ENCODE measurements around the gene PER1. TPM values are rescaled to one million over a fixed set of nuclear protein-coding genes. Genes with fewer than 3 reads are reported as not detected.

The PER1 gene
- total and polyA plus RNA-seq, 2 donors from 2014 or later: 25.2 to 161 TPM

DNA sequence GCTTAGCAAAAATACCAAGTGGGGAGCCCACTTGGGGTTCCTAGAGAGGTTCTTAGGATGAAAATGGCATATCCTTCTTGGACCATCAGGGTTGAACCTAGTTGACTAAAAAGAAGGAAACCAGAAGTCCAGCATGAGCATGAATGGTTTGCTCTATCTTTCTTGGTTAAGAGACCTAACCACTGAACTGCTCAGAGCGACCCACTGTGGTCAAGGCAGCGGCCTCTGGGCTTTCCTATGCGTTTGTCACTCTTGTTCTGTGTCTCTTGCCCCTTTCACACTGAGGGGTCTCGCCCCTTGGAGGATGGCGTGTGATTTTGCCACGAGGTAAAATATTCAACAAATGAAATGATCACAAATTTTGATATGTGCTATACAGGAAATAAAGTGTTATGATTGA, 38.3 kb upstream of the PER1 start:
- TF ChIP-seq, protein P1, sequence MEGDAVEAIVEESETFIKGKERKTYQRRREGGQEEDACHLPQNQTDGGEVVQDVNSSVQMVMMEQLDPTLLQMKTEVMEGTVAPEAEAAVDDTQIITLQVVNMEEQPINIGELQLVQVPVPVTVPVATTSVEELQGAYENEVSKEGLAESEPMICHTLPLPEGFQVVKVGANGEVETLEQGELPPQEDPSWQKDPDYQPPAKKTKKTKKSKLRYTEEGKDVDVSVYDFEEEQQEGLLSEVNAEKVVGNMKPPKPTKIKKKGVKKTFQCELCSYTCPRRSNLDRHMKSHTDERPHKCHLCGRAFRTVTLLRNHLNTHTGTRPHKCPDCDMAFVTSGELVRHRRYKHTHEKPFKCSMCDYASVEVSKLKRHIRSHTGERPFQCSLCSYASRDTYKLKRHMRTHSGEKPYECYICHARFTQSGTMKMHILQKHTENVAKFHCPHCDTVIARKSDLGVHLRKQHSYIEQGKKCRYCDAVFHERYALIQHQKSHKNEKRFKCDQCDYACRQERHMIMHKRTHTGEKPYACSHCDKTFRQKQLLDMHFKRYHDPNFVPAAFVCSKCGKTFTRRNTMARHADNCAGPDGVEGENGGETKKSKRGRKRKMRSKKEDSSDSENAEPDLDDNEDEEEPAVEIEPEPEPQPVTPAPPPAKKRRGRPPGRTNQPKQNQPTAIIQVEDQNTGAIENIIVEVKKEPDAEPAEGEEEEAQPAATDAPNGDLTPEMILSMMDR (IDR thresholded peaks at IDR 0.05; ENCODE audit: borderline replicate concordance, extremely low read depth, insufficient read depth): no peak
- no peaks in the 10 kb centered on the region for H3K9me3 ChIP-seq (ENCODE audit: control insufficient read depth in 2 of 3, insufficient read depth in 1 of 3, low read length in 3 of 3)
- no peaks in the 10 kb centered on the region for H3K27me3 ChIP-seq (ENCODE audit: control insufficient read depth, insufficient read depth, low read length)
- peak overlapping the region in 1 of 2 donors; percentile 52 for H3K27ac ChIP-seq (ENCODE audit: low read depth in 2 of 2, low read length in 2 of 2)
- no peak overlapping the region for H3K9ac ChIP-seq (ENCODE audit: low read length in 3 of 3)
- DNase-seq (peak in 1 of 5 donors; percentile 33), FAIRE-seq (no peak)
- intact Hi-C loops (cut with DNase I): no loop called here
- peak overlapping the region in 2 of 3 donors; percentile 10 to 28 for H3K4me3 ChIP-seq (ENCODE audit: low read length in 3 of 3)
- peaks cover 8 to 36% (median 20%) of the 10 kb centered on the region in 3 donors for H3K4me1 ChIP-seq (ENCODE audit: control insufficient read depth in 2 of 3, insufficient read depth in 2 of 3, low read depth in 1 of 3, low read length in 3 of 3)
- no peaks in the 10 kb centered on the region for H3K36me3 ChIP-seq (ENCODE audit: control insufficient read depth in 2 of 3, insufficient read depth in 3 of 3, low read length in 3 of 3)

DNA sequence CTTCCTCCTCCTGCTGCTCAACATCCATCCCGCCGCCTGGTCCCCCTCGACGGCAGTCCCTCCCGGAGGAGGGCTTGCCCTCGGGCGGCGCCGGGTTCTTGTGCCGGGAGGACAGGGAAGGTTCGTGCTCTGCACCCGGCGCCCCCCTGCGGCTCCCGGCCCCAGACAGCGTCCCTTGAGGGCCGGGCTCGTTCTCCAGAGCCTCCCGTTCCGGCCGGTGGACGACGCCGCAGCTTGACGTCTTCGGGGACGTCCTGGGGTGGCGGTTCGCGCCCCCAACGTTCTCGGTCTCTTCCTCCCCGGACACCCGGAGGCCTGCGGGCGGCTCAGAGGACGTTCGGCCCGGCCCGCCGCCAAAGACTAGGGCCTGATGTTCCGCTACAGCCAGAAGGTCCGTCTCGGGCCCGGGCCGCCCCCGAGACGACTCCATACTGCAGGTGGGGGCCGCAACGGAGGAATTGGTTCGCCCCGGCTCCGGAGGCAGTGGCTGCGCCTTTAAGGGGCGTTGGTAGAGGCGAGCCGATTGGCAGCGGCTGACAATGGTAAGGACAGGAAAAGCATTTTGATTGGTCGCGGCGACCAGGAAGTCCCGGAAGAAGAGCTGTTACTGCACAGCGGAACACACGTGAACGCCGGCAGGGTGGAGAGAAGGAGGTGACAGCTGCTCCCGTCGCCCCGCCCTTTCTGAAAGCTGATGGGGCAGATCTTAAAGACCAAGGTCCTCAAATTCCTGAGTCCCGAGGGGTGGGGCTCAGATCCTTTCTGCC, 37.7 kb upstream of the PER1 start, which contains the start of gene BORCS6:
TSS of gene BORCS6 (minus strand) at position 470 of the 767 bp plus-strand sequence. CDS start at position 430, 40 bp downstream.
- Histone ChIP-seq H3K9ac (ENCODE audit: low read length in 3 of 3) (peak within 1 kb of the TSS; percentile 23 to 88 (median 64)), H3K27ac (ENCODE audit: low read depth in 2 of 2, low read length in 2 of 2) (peak within 1 kb of the TSS; percentile 95 to 96), H3K27me3 (ENCODE audit: control insufficient read depth, insufficient read depth, low read length) (no peaks in the 10 kb centered on the region), H3K4me3 (ENCODE audit: low read length in 3 of 3) (peak within 1 kb of the TSS; percentile 49 to 90 (median 63)), H3K4me1 (ENCODE audit: control insufficient read depth in 2 of 3, insufficient read depth in 2 of 3, low read depth in 1 of 3, low read length in 3 of 3) (peaks cover 8 to 36% (median 20%) of the 10 kb centered on the region in 3 donors), H3K36me3 (ENCODE audit: control insufficient read depth in 2 of 3, insufficient read depth in 3 of 3, low read length in 3 of 3) (no peaks in the 10 kb centered on the region), H3K9me3 (ENCODE audit: control insufficient read depth in 2 of 3, insufficient read depth in 1 of 3, low read length in 3 of 3) (no peaks in the 10 kb centered on the region)
- FAIRE-seq: peak; percentile 80
- DNase-seq: peak; percentile 97 to 99 (median 98)
- TF ChIP-seq, protein P1 (IDR thresholded peaks at IDR 0.05; ENCODE audit: borderline replicate concordance, extremely low read depth, insufficient read depth): no peak
- intact Hi-C loops (cut with DNase I): loop anchor here (10.0 kb wide), 1 partner anchor 65 kb away; the partner anchor contains the start of gene HES7

DNA sequence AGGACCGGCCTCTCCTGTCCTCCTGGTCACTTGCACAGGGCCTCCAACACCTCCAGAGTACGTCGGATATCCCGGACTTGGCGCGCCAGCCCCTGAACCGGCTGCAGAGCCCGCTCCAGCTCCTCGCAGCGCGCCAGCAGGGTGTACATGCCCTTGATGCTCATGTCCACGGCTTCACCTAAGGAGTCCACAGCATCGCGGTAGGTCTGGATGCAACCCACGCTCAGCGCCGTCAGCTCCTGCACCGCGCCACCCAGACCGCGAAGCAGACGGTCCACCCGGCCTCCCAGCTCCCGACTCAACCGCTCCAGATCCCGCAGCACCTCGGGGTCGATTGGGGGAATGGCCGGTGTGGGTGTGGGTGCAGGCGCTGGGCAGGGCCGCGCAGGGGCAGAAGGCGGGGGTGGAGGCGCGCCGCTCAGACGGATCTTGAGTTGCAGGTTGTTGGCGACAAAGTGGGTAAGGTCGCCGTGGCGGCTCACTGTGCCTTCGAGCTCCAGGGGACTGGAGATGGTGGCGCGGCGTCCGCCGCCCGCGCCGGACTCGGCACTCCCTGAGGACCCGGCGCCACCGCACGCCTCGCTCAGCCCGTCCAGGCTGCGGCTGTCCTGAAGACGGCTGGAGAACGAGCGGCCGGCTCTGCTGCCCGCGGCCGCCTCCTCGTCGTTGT, 37.0 kb upstream of the PER1 start:
- peaks cover 8 to 36% (median 20%) of the 10 kb centered on the region in 3 donors for H3K4me1 ChIP-seq (ENCODE audit: control insufficient read depth in 2 of 3, insufficient read depth in 2 of 3, low read depth in 1 of 3, low read length in 3 of 3)
- no peaks in the 10 kb centered on the region for H3K27me3 ChIP-seq (ENCODE audit: control insufficient read depth, insufficient read depth, low read length)
- FAIRE-seq (no peak), DNase-seq (peak in 3 of 5 donors; percentile 31 to 85 (median 75))
- H3K4me3 ChIP-seq (ENCODE audit: low read length in 3 of 3): peak overlapping the region; percentile 49 to 90 (median 63)
- H3K36me3 ChIP-seq (ENCODE audit: control insufficient read depth in 2 of 3, insufficient read depth in 3 of 3, low read length in 3 of 3): no peaks in the 10 kb centered on the region
- TF ChIP-seq, protein P1 (IDR thresholded peaks at IDR 0.05; ENCODE audit: borderline replicate concordance, extremely low read depth, insufficient read depth): no peak
- intact Hi-C loops (cut with DNase I): loop anchor here (10.0 kb wide), 1 partner anchor 64 kb away; the partner anchor contains the start of gene HES7
- H3K9ac ChIP-seq (ENCODE audit: low read length in 3 of 3): peak overlapping the region; percentile 23 to 88 (median 64)
- no peaks in the 10 kb centered on the region for H3K9me3 ChIP-seq (ENCODE audit: control insufficient read depth in 2 of 3, insufficient read depth in 1 of 3, low read length in 3 of 3)
- H3K27ac ChIP-seq (ENCODE audit: low read depth in 2 of 2, low read length in 2 of 2): peak overlapping the region; percentile 95 to 96
